MCF 10A (cell line): ENCODE measurements around the gene PGGHG. TPM values are rescaled to one million over a fixed set of nuclear protein-coding genes. Genes with fewer than 3 reads are reported as not detected.

Source experiments
- BruUV-seq: library from RNA; stranded (reverse); fragments of 400-500 nt; replicated peaks from 2 replicates; lab custom pipeline; 2021; lab: Mats Ljungman, UMichigan
- CTCF ChIA-PET: fragments of 300-600 bp; sonication (Branson Sonifier 250); formaldehyde crosslinking; extraction: SDS; loops from one replicate; lab custom pipeline; 2021; ENCODE audit warnings: antibody characterized with exemption, inconsistent platforms; lab: Yijun Ruan, JAX
- POLR2A ChIA-PET: fragments of 300-600, 350-650 bp; sonication (Branson Sonifier 250); formaldehyde crosslinking; extraction: SDS; loops from one replicate; lab custom pipeline; 2020; ENCODE audit warnings: antibody characterized with exemption, inconsistent platforms; lab: Yijun Ruan, JAX
- DNase-seq: peaks from one replicate; pipeline ENCODE4 v3.0.0-alpha.2; 2018; ENCODE audit not compliant: unreplicated experiment
- H3K27ac Mint-ChIP-seq: one replicate; pipeline ENCODE4 v1.8.0; 2022; ENCODE audit warnings: mild to moderate bottlenecking, low read depth, mixed read lengths; ENCODE audit not compliant: unreplicated experiment
- H3K27me3 Mint-ChIP-seq: one replicate; pipeline ENCODE4 v1.8.0; 2022; ENCODE audit warnings: mixed read lengths; ENCODE audit not compliant: insufficient read depth, unreplicated experiment
- H3K36me3 Mint-ChIP-seq: one replicate; pipeline ENCODE4 v1.8.0; 2022; ENCODE audit warnings: mild to moderate bottlenecking, moderate library complexity, mixed read lengths; ENCODE audit not compliant: insufficient read depth, unreplicated experiment
- H3K4me1 Mint-ChIP-seq: one replicate; pipeline ENCODE4 v1.8.0; 2022; ENCODE audit warnings: mixed read lengths; ENCODE audit not compliant: insufficient read depth, unreplicated experiment
- H3K4me3 Mint-ChIP-seq: one replicate; pipeline ENCODE4 v1.8.0; 2022; ENCODE audit warnings: mild to moderate bottlenecking, moderate library complexity, mixed read lengths; ENCODE audit not compliant: unreplicated experiment
- H3K9me3 Mint-ChIP-seq: one replicate; pipeline ENCODE4 v1.8.0; 2022; ENCODE audit warnings: mixed read lengths; ENCODE audit not compliant: unreplicated experiment
- CTCF ChIP-seq: fragments of 200-600 bp; IDR thresholded peaks from one replicate; pipeline ENCODE4 v1.8.0; 2022; ENCODE audit warnings: antibody characterized with exemption, mild to moderate bottlenecking; ENCODE audit not compliant: unreplicated experiment
- intact Hi-C: fragments of 100-400 bp; cut with micrococcal nuclease; formaldehyde crosslinking; loops from 2 replicates; pipeline ENCODE4 v1.14.1; 2022
- total RNA-seq: library from RNA; stranded (reverse); gene quantifications from 2 replicates; pipeline ENCODE4 v1.2.3, GENCODE V29; 2022

Gene PGGHG
- total RNA-seq, 1 experiment from 2014 or later = 6.3 TPM

- ChIA-PET CTCF (no interaction called here), POLR2A (interaction anchor here (0.6 kb wide), 1 partner anchor 16 kb away, joined by 4 read pairs; no protein-coding TSS in a partner anchor)
- intact Hi-C loops = no loop called here
- peak overlapping the region; percentile 4 for H3K4me3 Mint-ChIP-seq
- H3K9me3 Mint-ChIP-seq = no peaks in the 10 kb centered on the region
- H3K27me3 Mint-ChIP-seq = peaks cover 19% of the 10 kb centered on the region
- peaks cover 16% of the 10 kb centered on the region for H3K4me1 Mint-ChIP-seq
- no peak for TF ChIP-seq CTCF
- no peaks in the 10 kb centered on the region for H3K36me3 Mint-ChIP-seq
- H3K27ac Mint-ChIP-seq = no peak overlapping the region
- peak; percentile 76 for DNase-seq
- no TSS peak for BruUV-seq
Observed at GRCh38 chr11:269146-269890, 19.6 kb upstream of the PGGHG start.

DNA sequence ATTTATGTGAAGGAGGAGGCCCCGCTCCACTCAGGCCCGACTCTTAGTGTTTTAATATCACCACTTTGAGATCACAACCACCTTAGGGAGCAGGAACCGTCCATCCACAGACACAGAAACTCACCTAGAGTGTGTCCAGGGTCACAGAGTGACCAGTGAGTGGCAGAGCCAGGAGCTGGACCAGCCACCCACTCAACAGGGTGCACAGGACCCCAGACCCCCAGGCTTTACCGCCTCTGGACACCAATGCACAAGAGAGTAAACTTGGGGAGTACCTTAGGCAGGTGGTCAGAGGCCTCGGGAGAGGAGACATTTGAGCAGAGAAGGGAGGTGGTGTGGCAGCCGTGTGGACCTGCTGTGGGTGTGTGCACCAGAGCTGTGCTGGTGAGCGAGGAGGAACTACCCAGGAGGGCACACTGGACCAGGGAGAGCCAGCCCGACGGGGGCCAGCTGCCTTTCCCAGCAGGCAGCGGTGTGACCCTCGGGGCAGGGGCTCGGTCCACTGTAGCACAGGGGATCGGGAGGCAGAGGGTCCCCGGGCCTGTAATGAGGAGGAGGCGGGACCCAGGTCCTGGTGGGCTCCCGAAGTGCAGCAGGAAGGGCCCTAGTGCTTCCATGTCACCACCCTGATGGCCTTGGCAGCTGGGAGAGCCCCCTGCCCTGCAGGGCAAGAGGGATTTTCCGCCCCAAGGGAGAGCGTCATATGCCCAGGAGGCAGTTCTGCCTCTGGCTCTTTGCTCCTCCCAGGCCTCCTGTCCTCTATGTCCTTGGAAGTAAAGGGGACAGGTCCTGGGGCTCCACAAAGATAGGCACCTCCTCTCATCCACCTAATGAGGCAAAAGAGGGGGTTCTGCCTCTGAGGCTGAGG lies 18.2 kb upstream of the PGGHG start:
- DNase-seq = no peak
- Mint-ChIP-seq H3K4me1 (peaks cover 16% of the 10 kb centered on the region), H3K27me3 (peaks cover 23% of the 10 kb centered on the region), H3K27ac (no peak overlapping the region), H3K4me3 (no peak overlapping the region), H3K9me3 (no peaks in the 10 kb centered on the region), H3K36me3 (no peaks in the 10 kb centered on the region)
- POLR2A ChIA-PET = no interaction called here
- BruUV-seq = no TSS peak
- CTCF ChIA-PET = no interaction called here
- intact Hi-C loops = no loop called here
- no peak for TF ChIP-seq CTCF

DNA sequence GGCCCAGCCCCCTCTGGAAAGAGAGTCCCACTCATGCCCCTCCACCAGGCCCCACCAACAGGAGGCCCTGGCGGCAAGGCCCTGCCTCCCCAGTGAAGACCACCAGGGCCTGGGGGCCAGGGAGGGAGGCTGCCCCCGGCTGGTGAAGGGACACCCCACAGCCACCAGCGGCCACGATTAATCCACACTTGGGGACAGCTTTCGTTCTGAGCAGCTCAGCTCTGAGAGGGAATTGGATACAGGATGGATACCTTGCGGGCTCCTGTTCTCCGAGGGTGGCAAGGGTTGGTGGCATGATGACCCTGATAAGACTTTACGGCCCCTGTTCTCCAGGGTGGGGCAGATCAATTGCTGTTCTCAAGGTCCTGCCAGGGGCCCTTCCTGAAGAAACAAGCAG lies 17.6 kb upstream of the PGGHG start:
- H3K4me3 Mint-ChIP-seq = no peak overlapping the region
- H3K27me3 Mint-ChIP-seq = peaks cover 29% of the 10 kb centered on the region
- intact Hi-C loops = no loop called here
- H3K27ac Mint-ChIP-seq = no peak overlapping the region
- BruUV-seq = no TSS peak
- TF ChIP-seq CTCF = no peak
- POLR2A ChIA-PET = interaction anchor here (0.6 kb wide), 1 partner anchor 13 kb away, joined by 3 read pairs; no protein-coding TSS in a partner anchor
- CTCF ChIA-PET = no interaction called here
- peaks cover 16% of the 10 kb centered on the region for H3K4me1 Mint-ChIP-seq
- no peak for DNase-seq
- H3K9me3 Mint-ChIP-seq = no peaks in the 10 kb centered on the region
- no peaks in the 10 kb centered on the region for H3K36me3 Mint-ChIP-seq
